H1 (cell line): ENCODE results near the gene TRABD2B. TPM values are rescaled to one million over a fixed set of nuclear protein-coding genes. Genes with fewer than 3 reads are reported as not detected.

Experiments
- ASH2L ChIP-seq: fragments of 200-600, 300-600 bp; sonication (generic); IDR thresholded peaks from one replicate; pipeline ENCODE4 v1.7.1; 2017; ENCODE audit warnings: low read length
- CBX5 ChIP-seq: fragments of 300-800, 300-1000 bp; sonication (generic); IDR thresholded peaks from 2 replicates; pipeline ENCODE4 v1.7.1; 2016; ENCODE audit warnings: antibody characterized with exemption, low read length, low read depth
- CHD1 ChIP-seq: IDR thresholded peaks from 2 replicates; pipeline ENCODE4 v1.6.1; 2012; ENCODE audit warnings: low read depth, low read length, improper control_type of control experiment
- CHD7 ChIP-seq: fragments of 300-600 bp; sonication (generic); IDR thresholded peaks from 2 replicates; pipeline ENCODE4 v1.7.1; 2012; ENCODE audit warnings: low read length, moderate library complexity, mild to moderate bottlenecking, inconsistent platforms; ENCODE audit not compliant: insufficient replicate concordance
- EGR1 ChIP-seq: IDR thresholded peaks from 2 replicates; pipeline ENCODE4 v1.6.1; 2011; ENCODE audit warnings: low read depth, low read length, borderline replicate concordance
- POU5F1 ChIP-seq: IDR thresholded peaks from 2 replicates; pipeline ENCODE4 v1.6.1; 2011; ENCODE audit warnings: low read depth, mild to moderate bottlenecking, low read length, moderate library complexity
- RBBP5 ChIP-seq: IDR thresholded peaks from 2 replicates; pipeline ENCODE4 v1.7.1; 2012; ENCODE audit warnings: low read depth, mild to moderate bottlenecking, inconsistent platforms, low read length, moderate library complexity, borderline replicate concordance
- SAP30 ChIP-seq: fragments of 300-600 bp; sonication (generic); IDR thresholded peaks from 2 replicates; pipeline ENCODE4 v1.7.1; 2012; ENCODE audit warnings: low read length, moderate library complexity, mild to moderate bottlenecking, inconsistent platforms; ENCODE audit not compliant: insufficient read depth, insufficient replicate concordance
- SP2 ChIP-seq: IDR thresholded peaks from 2 replicates; pipeline ENCODE4 v1.6.1; 2012; ENCODE audit warnings: mild to moderate bottlenecking, low read length, inconsistent platforms
- polyA plus RNA-seq, 7 experiments: library from polyadenylated mRNA; depleted of rRNA in 3 of 7; stranded (reverse) in 5 of 7; unstranded in 2 of 7; fragments of >200 nt in 5 of 7; fragments of 200-250 nt in 2 of 7; gene quantifications; 1 replicate in 5 of 7; 2 replicates in 1 of 7; 4 replicates in 1 of 7; pipeline versions ENCODE4 v1.2.1 to v1.2.3, GENCODE V29; 2011 to 2013; ENCODE audit warnings: missing spikeins in 2 of 7, mixed read lengths in 2 of 7
- total RNA-seq: library from RNA; stranded (reverse); fragmentation: NEBNext Ultra II Directional; extraction: Animal tissue kit (Norgen Biotek cat#: 25700); gene quantifications from 2 replicates; pipeline ENCODE4 v1.2.1, GENCODE V29; 2021
- TF ChIP-seq, protein P1 (sequence below): IDR thresholded peaks from 2 replicates; pipeline ENCODE4 v1.6.1; 2012; ENCODE audit warnings: inconsistent platforms

TRABD2B gene
- total and polyA plus RNA-seq, 2 of the 8 experiments (the other 6 are each of a cell fraction or from before 2014, with no cell fraction given) = 0.95 to 3.4 TPM

- TF ChIP-seq RBBP5 (peak; percentile 88; the same call in 1 of the 2 replicates), SP2 (no peak), POU5F1 (no peak), CHD7 (no peak), ASH2L (peak; percentile 88), EGR1 (no peak), CBX5 (no peak), SAP30 (no peak), CHD1 (no peak)
- TF ChIP-seq, protein P1, sequence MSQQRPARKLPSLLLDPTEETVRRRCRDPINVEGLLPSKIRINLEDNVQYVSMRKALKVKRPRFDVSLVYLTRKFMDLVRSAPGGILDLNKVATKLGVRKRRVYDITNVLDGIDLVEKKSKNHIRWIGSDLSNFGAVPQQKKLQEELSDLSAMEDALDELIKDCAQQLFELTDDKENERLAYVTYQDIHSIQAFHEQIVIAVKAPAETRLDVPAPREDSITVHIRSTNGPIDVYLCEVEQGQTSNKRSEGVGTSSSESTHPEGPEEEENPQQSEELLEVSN = peak; percentile 53
Measured at GRCh38 chr1:47984175-47984789, 12.9 kb downstream of the TRABD2B start (continued).
